ENCODE results near the gene GDPD3.

Gene GDPD3

GRCh38 chr16:30110661-30111060, 2.7 kb downstream of the GDPD3 start:
- DNase-seq (ENCODE audit: insufficient read length): no peak
- no peak for FAIRE-seq

DNA sequence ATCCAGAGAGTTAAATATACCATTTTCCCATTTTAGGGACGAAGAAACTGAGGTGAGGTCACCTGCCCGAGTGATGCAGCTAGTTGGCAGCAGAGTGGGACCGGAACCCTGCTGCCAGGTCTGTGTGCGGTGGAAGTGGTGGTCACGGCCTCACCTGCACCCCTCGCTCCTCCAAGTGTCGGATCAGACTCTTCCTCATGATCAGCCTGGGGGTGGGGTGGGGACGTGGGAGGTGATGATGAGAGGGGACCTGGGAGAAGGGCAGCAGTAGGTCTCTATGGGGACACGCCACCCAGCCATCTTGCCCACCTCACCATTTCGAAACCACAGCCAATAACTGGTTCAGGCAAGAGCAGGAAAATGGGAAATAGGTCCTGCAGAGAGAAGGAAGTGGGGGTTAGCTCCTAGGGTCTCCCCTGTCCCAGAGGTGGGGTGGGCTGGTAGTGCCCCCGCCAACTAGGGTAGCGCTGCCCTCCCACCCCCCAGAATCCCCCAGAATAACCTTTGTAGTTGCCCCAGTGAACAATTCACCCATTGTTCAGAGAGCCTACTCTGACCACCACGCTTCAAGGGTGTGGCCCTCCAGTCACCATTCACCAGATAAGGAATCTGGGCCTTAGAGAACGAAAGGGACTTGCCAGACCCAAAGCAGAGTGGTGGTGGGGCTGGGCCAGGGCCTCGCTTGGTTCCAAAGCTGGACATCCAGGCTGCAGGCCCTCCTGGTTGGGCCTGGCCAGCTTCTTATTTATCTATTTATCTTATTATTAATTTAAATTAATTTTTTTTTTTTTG, 5.1 kb downstream of the GDPD3 start:
- no peak for DNase-seq (ENCODE audit: insufficient read length)
- TF ChIP-seq TAF1 (IDR thresholded peaks at IDR 0.05; ENCODE audit: borderline replicate concordance, low read depth, low read length) (no peak), POLR2A (IDR thresholded peaks at IDR 0.05; ENCODE audit: low read depth, low read length) (no peak), POLR2AphosphoS5 (IDR thresholded peaks at IDR 0.05; ENCODE audit: low read depth, low read length) (no peak)
- no peak for FAIRE-seq

More at GRCh38 chr16:30110661-30111060, 2.7 kb downstream of the GDPD3 start:
- no peak for TF ChIP-seq POLR2A (IDR thresholded peaks at IDR 0.05; ENCODE audit: low read depth, low read length)
- no peak for TF ChIP-seq TAF1 (IDR thresholded peaks at IDR 0.05; ENCODE audit: borderline replicate concordance, low read depth, low read length)
- TF ChIP-seq POLR2AphosphoS5 (IDR thresholded peaks at IDR 0.05; ENCODE audit: low read depth, low read length): no peak

- TF ChIP-seq POLR2A (IDR thresholded peaks at IDR 0.05; ENCODE audit: low read depth, low read length) (no peak), TAF1 (IDR thresholded peaks at IDR 0.05; ENCODE audit: borderline replicate concordance, low read depth, low read length) (no peak), POLR2AphosphoS5 (IDR thresholded peaks at IDR 0.05; ENCODE audit: low read depth, low read length) (no peak)
- FAIRE-seq (no peak), DNase-seq (ENCODE audit: insufficient read length) (no peak)
Measured at GRCh38 chr16:30104492-30104891, 8.8 kb downstream of the GDPD3 start.

GRCh38 chr16:30104090-30104489, 9.2 kb downstream of the GDPD3 start:
- TF ChIP-seq TAF1 (IDR thresholded peaks at IDR 0.05; ENCODE audit: borderline replicate concordance, low read depth, low read length) (no peak), POLR2A (IDR thresholded peaks at IDR 0.05; ENCODE audit: low read depth, low read length) (no peak), POLR2AphosphoS5 (IDR thresholded peaks at IDR 0.05; ENCODE audit: low read depth, low read length) (no peak)
- FAIRE-seq: no peak
- DNase-seq (ENCODE audit: insufficient read length): no peak

DNA sequence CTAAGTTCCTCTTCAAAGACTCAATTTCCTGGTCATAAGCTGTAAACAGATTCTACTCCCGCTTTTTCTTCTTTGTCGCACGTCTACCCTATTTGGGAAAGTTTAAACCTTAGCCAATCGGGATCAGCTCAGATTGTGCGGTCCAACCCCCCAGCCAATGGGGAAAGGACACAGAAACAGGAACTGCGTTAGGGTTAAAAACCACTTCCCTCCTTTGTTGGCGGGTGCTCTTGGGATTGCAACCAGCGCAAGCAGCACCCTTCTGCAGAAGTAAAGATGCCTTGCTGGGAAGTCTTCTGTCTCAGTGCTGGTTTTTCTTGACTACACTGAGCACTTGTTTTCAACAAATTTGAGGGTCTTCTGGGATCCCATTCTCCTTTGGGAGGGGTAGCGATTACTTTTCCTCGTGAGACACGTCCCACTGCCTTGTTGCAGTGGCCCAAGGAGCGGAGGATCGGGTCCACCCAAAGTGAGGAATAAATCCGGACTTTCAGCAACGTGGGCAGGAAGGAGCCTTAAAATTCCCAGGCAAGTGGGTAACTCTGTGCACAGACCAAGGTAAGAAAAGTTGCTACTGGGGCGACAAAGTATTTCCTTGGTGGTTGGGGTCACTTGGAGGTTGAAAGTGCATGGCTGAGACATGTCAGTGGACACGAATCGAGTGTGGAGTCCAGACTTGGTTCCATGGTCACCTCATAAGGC, 16.3 kb downstream of the GDPD3 start:
- DNase-seq (ENCODE audit: insufficient read length) (no peak), FAIRE-seq (peak; percentile 9)
- TF ChIP-seq POLR2AphosphoS5 (IDR thresholded peaks at IDR 0.05; ENCODE audit: low read depth, low read length) (no peak), POLR2A (IDR thresholded peaks at IDR 0.05; ENCODE audit: low read depth, low read length) (no peak), TAF1 (IDR thresholded peaks at IDR 0.05; ENCODE audit: borderline replicate concordance, low read depth, low read length) (no peak)

DNA sequence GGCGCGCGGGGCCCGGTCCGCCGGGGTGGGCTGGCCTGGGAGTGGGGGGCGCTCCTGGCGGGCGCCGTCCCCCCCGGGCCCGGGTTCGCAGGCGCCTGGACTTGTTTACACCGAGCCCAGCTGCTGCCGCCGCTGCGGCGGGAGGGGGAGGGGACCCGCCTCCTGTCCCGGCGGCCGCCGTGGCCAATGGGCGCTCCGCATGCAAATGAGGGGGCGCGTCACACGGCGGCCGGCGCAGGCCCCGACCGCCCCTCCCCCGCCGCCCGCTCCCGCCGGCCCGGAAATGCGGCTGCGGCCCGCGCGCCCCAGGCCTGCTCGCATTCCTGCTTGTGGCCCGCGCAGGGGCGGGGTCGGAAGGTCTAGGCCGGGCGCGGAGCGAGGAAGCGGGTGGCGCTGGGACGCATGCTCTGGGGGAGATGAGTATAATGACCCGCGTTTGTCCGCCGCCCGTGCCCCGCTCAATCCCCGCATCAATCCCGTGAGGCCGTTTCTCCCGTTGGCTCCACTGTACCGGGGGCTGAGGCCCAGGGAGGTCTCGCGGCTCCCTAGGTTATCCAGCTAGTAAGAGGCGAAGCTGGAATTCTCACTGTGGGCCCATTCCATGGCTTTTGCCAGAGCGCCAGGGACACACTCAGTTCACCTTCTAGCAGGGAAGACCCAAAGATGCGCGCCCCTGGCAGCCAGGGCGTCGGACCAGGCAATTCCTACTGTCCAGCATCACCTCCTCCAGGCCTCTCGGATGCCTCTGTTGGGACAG, 17.1 kb downstream of the GDPD3 start, which contains the start of gene YPEL3:
TSS of gene YPEL3 (minus strand) at position 109 of the 757 bp plus-strand sequence. CDS start 731 bp downstream, outside the sequence.
- FAIRE-seq: peak; percentile 84
- TF ChIP-seq POLR2A (IDR thresholded peaks at IDR 0.05; ENCODE audit: low read depth, low read length) (peak; percentile 69; the same call in 1 of the 2 replicates), POLR2AphosphoS5 (IDR thresholded peaks at IDR 0.05; ENCODE audit: low read depth, low read length) (no peak), TAF1 (IDR thresholded peaks at IDR 0.05; ENCODE audit: borderline replicate concordance, low read depth, low read length) (0 out of 2 replicates have a peak, but pooled peaks have one; percentile 47)
- DNase-seq (ENCODE audit: insufficient read length): peak; percentile 98

- no peak for DNase-seq (ENCODE audit: insufficient read length)
- no peak for FAIRE-seq
- TF ChIP-seq POLR2AphosphoS5 (IDR thresholded peaks at IDR 0.05; ENCODE audit: low read depth, low read length) (no peak), POLR2A (IDR thresholded peaks at IDR 0.05; ENCODE audit: low read depth, low read length) (no peak), TAF1 (IDR thresholded peaks at IDR 0.05; ENCODE audit: borderline replicate concordance, low read depth, low read length) (no peak)
Measured at GRCh38 chr16:30095166-30096078, 17.9 kb downstream of the GDPD3 start.

DNA sequence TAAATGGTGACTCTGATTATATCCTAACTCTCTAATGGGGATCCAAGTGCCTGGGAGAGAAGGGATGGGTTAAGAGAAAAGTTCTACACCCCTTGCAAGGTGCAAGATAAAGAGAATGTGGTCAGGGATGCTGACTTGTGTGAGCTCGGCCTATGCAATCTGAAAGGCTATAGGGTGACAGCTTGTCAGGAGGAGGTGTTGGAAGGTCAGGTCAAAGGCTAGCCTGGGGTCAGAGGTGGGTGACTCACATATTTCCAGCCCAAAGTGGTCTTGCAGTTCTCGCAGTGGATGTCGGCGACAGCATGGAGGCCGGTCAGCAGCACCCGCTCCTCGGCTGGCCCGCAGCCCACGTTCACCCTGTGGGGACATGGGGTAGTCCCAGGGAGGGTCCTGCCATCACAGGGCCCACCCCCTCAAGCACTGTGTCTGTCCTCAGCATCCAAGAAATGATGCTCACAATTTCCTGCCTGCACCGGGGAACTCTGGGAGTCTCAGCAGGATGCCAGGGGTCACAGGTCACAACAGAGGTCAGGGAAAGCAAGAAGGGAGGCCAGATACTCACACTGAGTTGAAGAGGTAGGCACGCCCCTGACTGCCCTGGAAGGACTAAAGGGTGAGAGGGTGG, 18.7 kb downstream of the GDPD3 start:
- DNase-seq (ENCODE audit: insufficient read length): no peak
- FAIRE-seq: no peak
- TF ChIP-seq POLR2A (IDR thresholded peaks at IDR 0.05; ENCODE audit: low read depth, low read length): no peak

DNA sequence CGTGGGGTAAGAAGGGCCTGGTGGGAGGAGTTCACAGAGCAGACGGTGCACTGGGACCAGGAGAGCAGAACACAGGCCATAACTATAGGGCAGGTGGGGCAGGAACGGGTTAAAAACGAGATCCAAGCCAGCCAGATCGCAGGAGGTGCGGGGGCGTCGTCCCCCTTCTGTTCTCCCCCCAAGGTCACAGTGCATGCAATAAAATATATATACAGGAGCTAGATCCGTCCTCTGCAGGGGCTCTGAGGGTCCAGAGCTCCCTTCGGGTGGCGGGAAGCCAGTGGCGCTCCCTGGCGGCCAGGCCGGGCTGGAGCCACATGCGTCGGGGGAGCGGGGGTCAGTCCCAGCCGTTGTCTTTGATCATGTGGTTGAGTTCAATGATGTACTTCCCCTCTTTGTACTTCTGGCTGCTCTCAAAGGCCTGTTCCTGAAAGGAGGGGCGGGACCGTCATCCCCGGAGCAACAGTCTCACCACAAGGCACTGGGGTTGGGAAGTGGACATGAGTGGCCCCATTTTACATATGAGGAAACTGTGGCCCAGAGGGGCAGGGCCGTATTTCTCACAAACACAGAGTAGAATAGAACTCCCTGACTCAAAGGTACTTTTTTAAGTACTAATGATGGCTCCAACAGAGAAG, 20.8 kb downstream of the GDPD3 start:
- TF ChIP-seq TAF1 (IDR thresholded peaks at IDR 0.05; ENCODE audit: borderline replicate concordance, low read depth, low read length) (no peak), POLR2A (IDR thresholded peaks at IDR 0.05; ENCODE audit: low read depth, low read length) (0 out of 2 replicates have a peak, but pooled peaks have one; percentile 27), POLR2AphosphoS5 (IDR thresholded peaks at IDR 0.05; ENCODE audit: low read depth, low read length) (peak; percentile 36; the same call in 1 of the 2 replicates)
- DNase-seq (ENCODE audit: insufficient read length) (peak; percentile 85), FAIRE-seq (peak; percentile 89)

Measured in GM12892 (cell line).